Measurements from ENCODE around the gene MTA3.

Gene MTA3

DNA sequence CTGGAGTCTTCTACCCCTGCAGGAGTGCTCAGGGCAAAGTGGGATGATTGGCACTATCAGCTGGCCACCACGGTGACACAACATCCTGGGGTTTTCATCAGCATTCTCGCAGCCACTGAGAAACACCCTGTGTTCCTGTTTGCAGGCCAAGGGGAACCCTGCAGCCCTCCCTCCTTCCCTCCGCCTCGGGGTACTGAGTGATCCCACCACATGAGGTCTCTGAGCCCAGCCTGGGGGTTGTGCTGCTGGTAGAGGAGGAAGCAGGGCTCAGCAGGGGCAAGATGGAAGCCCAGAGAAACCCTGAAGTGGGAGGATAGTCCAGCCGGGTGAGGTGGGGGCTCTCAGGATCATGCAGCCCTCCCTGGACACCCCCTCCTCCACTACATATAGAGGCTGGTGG lies 195.7 kb downstream of the MTA3 start, which contains the start of gene OXER1:
Gene OXER1 (minus strand): TSS at position 40 of the 400 bp plus-strand sequence. CDS start 73 bp downstream, outside the sequence.
- Histone ChIP-seq H3K4me3 (replicated peaks; ENCODE audit: insufficient read depth, low read length) (no peak within 1 kb of the TSS), H3K27ac (replicated peaks) (peak within 1 kb of the TSS; percentile 35), H3K27me3 (ENCODE audit: insufficient read depth, poor library complexity, severe bottlenecking) (no peaks in the 10 kb centered on the region)
- peak; percentile 79 to 90 for DNase-seq (ENCODE audit: low read depth in 1 of 2, low spot score in 1 of 2)
- TF ChIP-seq, protein P1, sequence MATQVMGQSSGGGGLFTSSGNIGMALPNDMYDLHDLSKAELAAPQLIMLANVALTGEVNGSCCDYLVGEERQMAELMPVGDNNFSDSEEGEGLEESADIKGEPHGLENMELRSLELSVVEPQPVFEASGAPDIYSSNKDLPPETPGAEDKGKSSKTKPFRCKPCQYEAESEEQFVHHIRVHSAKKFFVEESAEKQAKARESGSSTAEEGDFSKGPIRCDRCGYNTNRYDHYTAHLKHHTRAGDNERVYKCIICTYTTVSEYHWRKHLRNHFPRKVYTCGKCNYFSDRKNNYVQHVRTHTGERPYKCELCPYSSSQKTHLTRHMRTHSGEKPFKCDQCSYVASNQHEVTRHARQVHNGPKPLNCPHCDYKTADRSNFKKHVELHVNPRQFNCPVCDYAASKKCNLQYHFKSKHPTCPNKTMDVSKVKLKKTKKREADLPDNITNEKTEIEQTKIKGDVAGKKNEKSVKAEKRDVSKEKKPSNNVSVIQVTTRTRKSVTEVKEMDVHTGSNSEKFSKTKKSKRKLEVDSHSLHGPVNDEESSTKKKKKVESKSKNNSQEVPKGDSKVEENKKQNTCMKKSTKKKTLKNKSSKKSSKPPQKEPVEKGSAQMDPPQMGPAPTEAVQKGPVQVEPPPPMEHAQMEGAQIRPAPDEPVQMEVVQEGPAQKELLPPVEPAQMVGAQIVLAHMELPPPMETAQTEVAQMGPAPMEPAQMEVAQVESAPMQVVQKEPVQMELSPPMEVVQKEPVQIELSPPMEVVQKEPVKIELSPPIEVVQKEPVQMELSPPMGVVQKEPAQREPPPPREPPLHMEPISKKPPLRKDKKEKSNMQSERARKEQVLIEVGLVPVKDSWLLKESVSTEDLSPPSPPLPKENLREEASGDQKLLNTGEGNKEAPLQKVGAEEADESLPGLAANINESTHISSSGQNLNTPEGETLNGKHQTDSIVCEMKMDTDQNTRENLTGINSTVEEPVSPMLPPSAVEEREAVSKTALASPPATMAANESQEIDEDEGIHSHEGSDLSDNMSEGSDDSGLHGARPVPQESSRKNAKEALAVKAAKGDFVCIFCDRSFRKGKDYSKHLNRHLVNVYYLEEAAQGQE (IDR thresholded peaks at IDR 0.05; ENCODE audit: insufficient replicate concordance, low read depth) = no peak
- peak; percentile 64; the same call in 1 of the 2 replicates for TF ChIP-seq SPI1 (IDR thresholded peaks at IDR 0.05; ENCODE audit: borderline replicate concordance, low read depth)

DNA sequence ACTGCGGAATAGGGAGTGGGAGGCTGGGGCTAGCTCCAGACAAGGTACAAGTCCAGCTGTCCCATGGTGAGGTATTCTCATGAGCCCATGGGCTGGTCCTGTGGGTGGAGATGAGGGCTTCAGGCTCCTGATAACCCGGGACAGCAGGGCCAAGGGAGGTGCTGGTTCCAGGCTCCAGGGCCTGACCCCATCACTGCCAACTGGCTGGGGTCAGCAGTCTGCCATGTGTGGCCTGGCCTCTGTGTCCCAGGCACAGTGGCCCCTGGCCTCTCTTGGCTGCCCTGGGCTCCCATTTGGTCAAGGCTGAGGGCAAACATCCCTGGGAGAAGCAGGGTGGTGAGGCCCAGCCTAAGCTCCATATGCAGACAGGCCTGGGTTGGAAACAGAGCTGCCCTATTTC lies 196.5 kb downstream of the MTA3 start:
- no peak for TF ChIP-seq POLR2AphosphoS5 (IDR thresholded peaks at IDR 0.05; ENCODE audit: low read depth)
- Histone ChIP-seq H3K27me3 (ENCODE audit: insufficient read depth, poor library complexity, severe bottlenecking) (no peaks in the 10 kb centered on the region), H3K27ac (replicated peaks) (no peak overlapping the region), H3K4me3 (replicated peaks; ENCODE audit: insufficient read depth, low read length) (no peak overlapping the region)
- no peak for DNase-seq (ENCODE audit: low read depth in 1 of 2, low spot score in 1 of 2)

DNA sequence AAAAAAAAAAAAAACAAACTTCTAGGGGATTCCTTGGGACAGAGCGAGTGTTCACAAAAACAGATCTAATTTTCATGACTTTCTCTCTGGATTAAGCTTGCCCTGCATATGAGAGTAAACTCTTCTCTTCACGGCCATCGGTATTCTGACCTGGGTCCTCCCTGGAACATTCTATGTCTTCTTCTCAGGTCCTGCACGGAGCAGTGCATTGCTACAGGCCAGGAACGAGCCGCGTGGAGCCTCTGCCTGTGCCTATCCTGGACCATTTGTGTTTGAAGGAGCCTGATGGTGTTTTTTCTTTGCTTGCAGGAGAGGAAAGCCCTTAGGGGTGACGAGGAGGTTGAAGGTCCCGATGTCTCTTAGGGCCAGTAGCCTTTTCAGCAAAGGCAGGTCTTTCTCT lies 197.3 kb downstream of the MTA3 start:
- Histone ChIP-seq H3K27me3 (ENCODE audit: insufficient read depth, poor library complexity, severe bottlenecking) (no peaks in the 10 kb centered on the region), H3K4me3 (replicated peaks; ENCODE audit: insufficient read depth, low read length) (no peak overlapping the region), H3K27ac (replicated peaks) (no peak overlapping the region)
- no peak for DNase-seq (ENCODE audit: low read depth in 1 of 2, low spot score in 1 of 2)
- TF ChIP-seq, protein P1 (IDR thresholded peaks at IDR 0.05; ENCODE audit: insufficient replicate concordance, low read depth) = no peak
- TF ChIP-seq SPI1 (IDR thresholded peaks at IDR 0.05; ENCODE audit: borderline replicate concordance, low read depth) (no peak), GABPA (IDR thresholded peaks at IDR 0.05; ENCODE audit: low read depth) (no peak), POLR2AphosphoS5 (IDR thresholded peaks at IDR 0.05; ENCODE audit: low read depth) (no peak)
- TF ChIP-seq, protein P2, sequence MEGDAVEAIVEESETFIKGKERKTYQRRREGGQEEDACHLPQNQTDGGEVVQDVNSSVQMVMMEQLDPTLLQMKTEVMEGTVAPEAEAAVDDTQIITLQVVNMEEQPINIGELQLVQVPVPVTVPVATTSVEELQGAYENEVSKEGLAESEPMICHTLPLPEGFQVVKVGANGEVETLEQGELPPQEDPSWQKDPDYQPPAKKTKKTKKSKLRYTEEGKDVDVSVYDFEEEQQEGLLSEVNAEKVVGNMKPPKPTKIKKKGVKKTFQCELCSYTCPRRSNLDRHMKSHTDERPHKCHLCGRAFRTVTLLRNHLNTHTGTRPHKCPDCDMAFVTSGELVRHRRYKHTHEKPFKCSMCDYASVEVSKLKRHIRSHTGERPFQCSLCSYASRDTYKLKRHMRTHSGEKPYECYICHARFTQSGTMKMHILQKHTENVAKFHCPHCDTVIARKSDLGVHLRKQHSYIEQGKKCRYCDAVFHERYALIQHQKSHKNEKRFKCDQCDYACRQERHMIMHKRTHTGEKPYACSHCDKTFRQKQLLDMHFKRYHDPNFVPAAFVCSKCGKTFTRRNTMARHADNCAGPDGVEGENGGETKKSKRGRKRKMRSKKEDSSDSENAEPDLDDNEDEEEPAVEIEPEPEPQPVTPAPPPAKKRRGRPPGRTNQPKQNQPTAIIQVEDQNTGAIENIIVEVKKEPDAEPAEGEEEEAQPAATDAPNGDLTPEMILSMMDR (IDR thresholded peaks at IDR 0.05; ENCODE audit: insufficient read depth, low read length) = no peak

DNA sequence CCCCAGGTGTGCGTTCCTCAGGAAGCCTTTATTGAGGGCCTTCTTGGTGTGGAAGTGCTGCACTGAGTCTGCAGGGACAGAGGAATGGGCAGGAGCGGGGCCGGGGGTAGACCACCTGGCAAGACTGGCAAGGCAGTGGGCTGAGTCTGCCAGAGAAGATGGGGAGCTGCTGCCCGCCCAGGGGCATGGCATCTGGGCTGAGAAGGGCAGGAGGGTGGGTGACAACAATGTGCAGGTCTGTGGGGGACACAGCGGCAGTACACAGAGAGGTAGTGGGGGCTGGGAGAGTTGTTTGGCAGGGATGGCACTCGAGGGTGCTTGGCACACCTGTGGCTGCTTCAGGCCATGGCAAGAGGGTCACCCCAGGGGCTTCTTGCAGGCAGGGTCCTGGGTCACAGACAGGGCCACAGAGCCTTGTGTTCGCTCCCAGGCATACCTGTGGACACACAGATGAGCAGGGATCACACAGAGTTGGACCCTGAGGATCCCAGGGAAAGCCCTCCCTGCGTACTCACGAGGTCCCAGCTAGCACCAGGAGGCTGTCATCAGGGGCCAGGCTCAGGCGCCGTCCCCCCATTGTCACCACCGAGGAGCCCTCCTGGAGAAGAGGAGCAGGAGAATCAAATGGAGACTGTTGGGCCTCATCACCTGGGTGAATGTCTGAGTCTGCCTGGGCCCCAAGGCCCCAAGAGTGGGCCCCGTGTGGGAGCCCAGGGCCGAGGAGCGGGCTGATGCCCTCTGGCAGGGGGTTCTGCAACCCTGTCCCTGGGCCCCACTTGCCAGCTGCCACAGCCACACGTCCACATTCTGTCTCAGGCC lies 198.9 kb downstream of the MTA3 start:
- no peaks in the 10 kb centered on the region for H3K27me3 ChIP-seq (ENCODE audit: insufficient read depth, poor library complexity, severe bottlenecking)
- TF ChIP-seq, protein P2 (IDR thresholded peaks at IDR 0.05; ENCODE audit: insufficient read depth, low read length) = no peak
- TF ChIP-seq POLR2AphosphoS5 (IDR thresholded peaks at IDR 0.05; ENCODE audit: low read depth) = no peak
- no peak for TF ChIP-seq GABPA (IDR thresholded peaks at IDR 0.05; ENCODE audit: low read depth)
- TF ChIP-seq SPI1 (IDR thresholded peaks at IDR 0.05; ENCODE audit: borderline replicate concordance, low read depth) = no peak
- TF ChIP-seq, protein P1 (IDR thresholded peaks at IDR 0.05; ENCODE audit: insufficient replicate concordance, low read depth) = no peak
- H3K27ac ChIP-seq (replicated peaks) = no peak overlapping the region
- DNase-seq (ENCODE audit: low read depth in 1 of 2, low spot score in 1 of 2) = no peak
- H3K4me3 ChIP-seq (replicated peaks; ENCODE audit: insufficient read depth, low read length) = no peak overlapping the region
